GM12878 (cell line): ENCODE results near the gene ZNF444. TPM values are rescaled to one million over a fixed set of nuclear protein-coding genes. Genes with fewer than 3 reads are reported as not detected.

Experiments
- ASH2L ChIP-seq: fragments of 300-600, 200-600 bp; sonication (generic); IDR thresholded peaks from 2 replicates; pipeline ENCODE4 v1.6.1; 2017; ENCODE audit warnings: low read depth, mild to moderate bottlenecking, borderline replicate concordance
- ATF2 ChIP-seq: IDR thresholded peaks from 2 replicates; pipeline ENCODE4 v1.6.1; 2012; ENCODE audit warnings: low read length, inconsistent platforms
- BCL3 ChIP-seq: IDR thresholded peaks from 2 replicates; pipeline ENCODE4 v1.6.1; 2011; ENCODE audit warnings: borderline replicate concordance, low read depth, mild to moderate bottlenecking, moderate library complexity, low read length; ENCODE audit not compliant: insufficient read depth, poor library complexity, severe bottlenecking
- CBX5 ChIP-seq: sonication (generic); IDR thresholded peaks from 2 replicates; pipeline ENCODE4 v1.6.1; 2016; ENCODE audit warnings: low read depth, moderate library complexity, mild to moderate bottlenecking, inconsistent platforms
- DPF2 ChIP-seq: fragments of 450-650 bp; IDR thresholded peaks from 2 replicates; pipeline ENCODE4 v1.6.1; 2017; ENCODE audit warnings: mild to moderate bottlenecking
- HDGF ChIP-seq: fragments of 450-650 bp; IDR thresholded peaks from 2 replicates; pipeline ENCODE4 v1.6.1; 2016; ENCODE audit warnings: antibody characterized with exemption
- HSF1 ChIP-seq: fragments of 150-350 bp; IDR thresholded peaks from 2 replicates; pipeline ENCODE4 v1.6.1; 2014; ENCODE audit warnings: mild to moderate bottlenecking, low read depth, low read length
- IRF3 ChIP-seq: fragments of 450-650 bp; IDR thresholded peaks from 2 replicates; pipeline ENCODE4 v1.6.1; 2014; ENCODE audit warnings: mild to moderate bottlenecking
- NRF1 ChIP-seq: conservative IDR thresholded peaks from 2 replicates; pipeline ENCODE4 v1.6.1; 2011; ENCODE audit warnings: mild to moderate bottlenecking, low read depth, low read length, improper control_type of control experiment
- RAD51 ChIP-seq: fragments of 450-650 bp; IDR thresholded peaks from 2 replicates; pipeline ENCODE4 v1.6.1; 2016; ENCODE audit warnings: moderate library complexity, mild to moderate bottlenecking, inconsistent platforms
- RUNX3 ChIP-seq: IDR thresholded peaks from 2 replicates; pipeline ENCODE4 v1.6.1; 2012; ENCODE audit warnings: low read length, inconsistent platforms
- SIX5 ChIP-seq: IDR thresholded peaks from 2 replicates; pipeline ENCODE4 v1.6.1; 2011; ENCODE audit warnings: mild to moderate bottlenecking, low read depth, low read length, moderate library complexity; ENCODE audit not compliant: severe bottlenecking
- SPI1 ChIP-seq: IDR thresholded peaks from 2 replicates; pipeline ENCODE4 v1.6.1; 2011; ENCODE audit warnings: low read depth, mild to moderate bottlenecking, low read length, moderate library complexity, borderline replicate concordance; ENCODE audit not compliant: insufficient read depth
- ZBED1 ChIP-seq: IDR thresholded peaks from 2 replicates; pipeline ENCODE4 v1.6.1; 2016; ENCODE audit warnings: borderline replicate concordance
- ZBTB11 ChIP-seq: fragments of 450-650 bp; formaldehyde crosslinking; IDR thresholded peaks from 2 replicates; pipeline ENCODE4 v1.5.0; 2022; ENCODE audit warnings: mild to moderate bottlenecking, missing genetic modification characterization
- ZBTB40 ChIP-seq: fragments of 450-650 bp; IDR thresholded peaks from 2 replicates; pipeline ENCODE4 v1.6.1; 2016; ENCODE audit warnings: mild to moderate bottlenecking, moderate library complexity, borderline replicate concordance
- polyA plus RNA-seq, 11 experiments: library from polyadenylated mRNA; depleted of rRNA in 4 of 11; unstranded in 6 of 11; stranded (reverse) in 5 of 11; fragments of >200 nt; fragmentation: Nextera tagmentation in 4 of 11; fragmentation: Illumina TruSeq in 1 of 11; extraction: Ambion mirVana in 4 of 11; extraction: Trizol in 1 of 11; gene quantifications; 1 replicate in 1 of 11; 2 replicates in 10 of 11; pipeline versions ENCODE4 v1.2.1 to v1.2.3, GENCODE V29; 2011 to 2016; ENCODE audit warnings: inconsistent platforms in 2 of 11, missing spikeins in 2 of 11, low read depth in 1 of 11
- total RNA-seq, 4 experiments: library from RNA; depleted of rRNA in 3 of 4; stranded (reverse); fragments of >200 nt in 3 of 4; fragmentation: Illumina TruSeq in 1 of 4; extraction: Trizol in 1 of 4; gene quantifications; 2 replicates each; pipeline versions ENCODE4 v1.2.1 to v1.2.3, GENCODE V29; 2013 to 2021

Gene ZNF444
- total and polyA plus RNA-seq, 10 of the 15 experiments (the other 5 are each of a cell fraction or from before 2014, with no cell fraction given) = 0.45 to 28.2 (median 11.6) TPM

GRCh38 chr19:56111601-56112312 is 29.3 kb upstream of the ZNF444 start (continued):
- TF ChIP-seq ZBTB11 (CRISPR knock-in tag) = no peak
- TF ChIP-seq ZBTB40 = no peak
- no peak for TF ChIP-seq ASH2L
- TF ChIP-seq ATF2 = no peak
- TF ChIP-seq RUNX3 = no peak
- TF ChIP-seq HSF1 = no peak
- TF ChIP-seq ZBED1 = no peak
- TF ChIP-seq HDGF = peak; percentile 68; the same call in 1 of the 2 replicates
- TF ChIP-seq IRF3 = peak; percentile 46; the same call in 1 of the 2 replicates
- TF ChIP-seq RAD51 = no peak
- TF ChIP-seq SIX5 = no peak
- peak; percentile 75 for TF ChIP-seq DPF2
- TF ChIP-seq BCL3 = no peak
- no peak for TF ChIP-seq CBX5
- peak; percentile 75 for TF ChIP-seq SPI1
- no peak for TF ChIP-seq NRF1
